ENCODE data around the gene DPH2. TPM values are rescaled to one million over a fixed set of nuclear protein-coding genes. Genes with fewer than 3 reads are reported as not detected.

The DPH2 gene
- total RNA-seq, 1 experiment from 2014 or later, result 120 TPM

GRCh38 chr1:43998000-43998378 is 28.2 kb downstream of the DPH2 start:
- DNase-seq (ENCODE audit: low spot score), result no peak

GRCh38 chr1:43999455-43999854 is 29.6 kb downstream of the DPH2 start:
- DNase-seq (ENCODE audit: low spot score), result no peak

GRCh38 chr1:44000122-44000665 is 30.4 kb downstream of the DPH2 start:
- DNase-seq (ENCODE audit: low spot score), result no peak

DNA sequence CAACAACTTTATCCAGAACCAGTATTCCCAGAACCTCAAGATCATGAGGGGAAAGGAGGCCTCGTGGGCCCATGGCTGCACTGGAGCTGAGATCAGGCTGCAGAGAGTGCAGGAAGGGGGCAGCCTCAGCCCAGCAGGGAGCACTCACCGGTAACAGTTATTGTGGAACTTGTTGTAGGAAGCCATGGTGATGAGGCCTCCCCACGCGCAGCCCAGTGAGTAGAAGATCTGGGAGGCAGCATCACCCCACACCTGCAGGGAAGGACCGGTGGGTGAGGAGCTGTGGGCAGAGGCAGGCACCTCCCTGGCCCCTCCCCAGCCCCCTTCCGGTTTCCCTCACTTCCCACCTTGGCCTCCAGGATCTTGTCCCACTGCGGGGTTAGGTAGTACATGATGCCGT is 32.4 kb downstream of the DPH2 start:
- no peak for DNase-seq (ENCODE audit: low spot score)

DNA sequence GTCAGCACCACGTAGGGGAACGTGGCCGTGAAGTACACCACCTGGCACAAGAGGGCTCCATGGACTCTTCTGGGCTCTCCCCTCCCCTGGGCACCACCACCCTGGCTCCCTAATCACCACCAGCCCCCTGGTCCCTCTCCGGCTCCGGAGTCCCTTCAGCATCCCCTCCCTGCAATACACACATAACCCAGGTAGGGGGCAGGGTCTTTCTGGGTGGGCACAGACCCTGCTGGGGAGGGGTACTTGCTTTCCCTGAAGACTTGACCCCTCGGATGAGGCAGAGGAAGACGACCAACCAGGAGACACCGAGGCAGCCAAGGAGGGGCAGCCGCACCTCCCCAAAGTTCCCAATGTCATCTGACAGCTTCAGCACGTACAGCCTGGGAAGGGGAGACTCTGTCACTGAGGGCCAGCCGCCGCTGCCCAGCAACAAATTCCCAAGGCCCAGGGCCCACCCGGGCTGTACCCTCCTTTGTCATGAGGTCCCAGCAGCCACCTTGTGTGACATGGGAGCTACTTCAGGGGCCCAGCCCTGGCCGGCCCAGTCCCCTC is 32.9 kb downstream of the DPH2 start:
- DNase-seq (ENCODE audit: low spot score), result no peak

- DNase-seq (ENCODE audit: low spot score), result no peak
These were observed 38.4 kb downstream of the DPH2 start for GRCh38 chr1:44008259-44008658.

DNA sequence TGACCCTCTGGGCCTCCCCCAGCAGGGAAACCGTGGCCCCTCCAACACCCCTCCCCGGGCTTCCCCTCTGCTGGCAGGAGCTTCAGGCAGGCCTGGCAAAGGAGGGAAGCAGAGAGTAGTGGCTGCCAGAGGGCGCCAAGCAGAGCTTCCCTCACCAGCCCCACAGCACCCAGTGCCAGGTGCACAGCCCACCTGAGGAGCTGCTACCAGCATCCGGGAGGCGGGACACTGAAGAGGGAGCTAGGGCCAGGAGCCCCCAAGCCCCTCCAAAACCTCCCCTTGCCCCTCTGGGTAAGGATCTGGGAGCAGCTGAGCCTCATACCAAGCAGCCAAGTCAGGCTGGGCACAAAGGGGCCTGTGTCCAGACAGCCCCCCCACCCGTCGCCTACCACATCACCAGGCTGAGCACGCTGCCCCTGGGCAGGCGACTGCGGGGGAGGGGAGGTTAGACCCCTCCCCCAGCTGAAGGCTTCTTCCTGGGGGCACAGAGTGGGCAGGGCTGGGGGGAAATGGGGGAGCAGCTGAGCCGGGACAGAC is 41.2 kb downstream of the DPH2 start:
- DNase-seq (ENCODE audit: low spot score), result no peak

GRCh38 chr1:44012404-44012803 is 42.6 kb downstream of the DPH2 start:
- DNase-seq (ENCODE audit: low spot score), result no peak

- no peak for DNase-seq (ENCODE audit: low spot score)
These were observed 43.3 kb downstream of the DPH2 start for GRCh38 chr1:44012941-44013609.

- no peak for DNase-seq (ENCODE audit: low spot score)
These were observed 44.1 kb downstream of the DPH2 start for GRCh38 chr1:44013949-44014348.

DNA sequence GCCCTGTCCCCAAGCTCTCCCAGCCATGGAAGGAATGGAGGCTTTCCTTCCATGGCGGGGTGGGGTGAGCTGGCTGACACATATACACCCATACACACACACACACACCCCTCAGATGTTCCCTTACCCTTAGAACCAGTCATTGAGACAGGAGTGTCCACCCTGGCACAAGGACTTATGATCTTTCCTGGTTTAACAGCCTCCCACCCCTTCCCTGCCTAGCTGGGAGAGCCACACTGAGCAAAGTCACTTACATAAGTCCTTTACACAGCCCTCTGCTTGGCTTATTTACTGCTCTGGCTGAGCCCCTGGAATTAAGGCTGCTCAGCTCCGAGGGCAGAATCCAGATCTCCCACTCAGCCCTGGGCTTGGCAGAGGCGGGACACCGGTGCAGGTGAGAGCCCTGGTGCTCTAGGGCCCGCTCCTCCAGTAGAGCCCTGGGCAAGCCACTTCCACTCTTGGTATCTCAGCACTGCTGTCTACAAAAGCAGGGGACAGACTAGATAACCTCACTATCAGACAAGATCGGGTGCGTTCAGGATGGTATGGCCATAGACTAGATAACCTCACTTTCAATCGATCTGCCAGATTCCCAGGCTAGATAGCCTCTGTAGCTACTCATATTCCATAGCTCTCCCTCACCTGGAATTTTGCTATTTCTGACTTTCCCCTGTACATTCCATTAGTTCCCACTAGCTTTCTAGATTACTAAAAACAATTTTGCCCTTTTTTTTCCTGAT is 44.7 kb downstream of the DPH2 start:
- DNase-seq (ENCODE audit: low spot score), result no peak

DNA sequence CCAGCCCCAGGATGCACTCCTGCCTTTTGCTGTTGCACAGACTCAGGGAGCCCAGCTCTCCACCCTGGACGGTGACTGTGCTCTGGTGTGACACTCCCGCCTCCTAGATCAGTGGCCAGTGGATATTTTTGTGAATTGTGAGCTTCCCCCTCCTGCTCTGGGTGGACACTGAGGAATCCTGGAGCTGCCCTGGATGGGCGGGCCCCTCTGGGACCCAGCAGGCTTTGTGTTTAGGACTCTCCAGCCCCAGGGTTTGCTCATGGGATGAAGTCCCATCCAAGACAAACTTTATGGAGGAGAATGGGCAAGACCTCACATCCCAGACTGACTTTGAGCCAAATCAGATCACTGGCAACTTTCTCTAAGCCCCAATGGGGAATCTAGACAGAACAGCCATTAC is 45.4 kb downstream of the DPH2 start:
- no peak for DNase-seq (ENCODE audit: low spot score)

DNA sequence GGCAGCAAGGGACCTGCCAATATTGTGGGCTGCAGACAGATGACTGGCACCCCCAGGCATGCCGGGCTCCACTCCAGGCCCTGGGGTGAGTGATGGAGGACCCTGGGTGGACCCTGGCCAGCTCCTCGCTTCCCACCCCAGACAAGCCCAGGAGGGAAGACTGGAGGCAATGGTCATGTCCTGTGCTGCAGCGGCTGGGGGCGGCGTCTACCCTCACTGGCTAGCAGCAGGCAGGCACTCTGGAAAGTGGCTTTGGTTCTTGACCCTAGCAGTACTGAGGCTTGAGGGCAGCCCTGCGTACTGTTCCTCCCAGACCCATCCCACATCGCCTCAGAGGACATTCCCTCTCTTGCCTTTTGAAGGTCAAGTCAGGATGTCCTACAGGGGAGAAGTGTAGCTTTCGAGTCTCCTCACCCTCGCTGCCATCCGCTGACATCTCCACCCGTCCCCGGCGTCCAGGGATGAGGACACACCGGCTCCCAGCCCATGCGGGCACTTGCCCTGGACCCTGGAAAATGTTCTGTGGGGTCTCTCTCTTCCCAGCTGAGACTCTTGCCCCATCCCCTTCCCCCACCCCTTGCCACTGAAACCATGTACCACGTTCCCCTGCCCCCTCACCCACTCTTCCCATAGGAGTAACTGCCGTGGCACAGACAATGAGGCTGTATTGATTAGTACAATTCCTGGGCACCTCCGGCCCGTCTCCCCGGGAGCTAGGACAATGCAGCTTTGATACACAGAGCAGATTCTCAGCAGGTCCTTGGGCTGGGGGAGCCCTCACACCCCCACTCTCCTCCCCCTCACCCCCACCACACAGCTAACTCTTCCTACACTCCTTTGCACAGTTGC is 46.5 kb downstream of the DPH2 start:
- DNase-seq (ENCODE audit: low spot score), result no peak

DNA sequence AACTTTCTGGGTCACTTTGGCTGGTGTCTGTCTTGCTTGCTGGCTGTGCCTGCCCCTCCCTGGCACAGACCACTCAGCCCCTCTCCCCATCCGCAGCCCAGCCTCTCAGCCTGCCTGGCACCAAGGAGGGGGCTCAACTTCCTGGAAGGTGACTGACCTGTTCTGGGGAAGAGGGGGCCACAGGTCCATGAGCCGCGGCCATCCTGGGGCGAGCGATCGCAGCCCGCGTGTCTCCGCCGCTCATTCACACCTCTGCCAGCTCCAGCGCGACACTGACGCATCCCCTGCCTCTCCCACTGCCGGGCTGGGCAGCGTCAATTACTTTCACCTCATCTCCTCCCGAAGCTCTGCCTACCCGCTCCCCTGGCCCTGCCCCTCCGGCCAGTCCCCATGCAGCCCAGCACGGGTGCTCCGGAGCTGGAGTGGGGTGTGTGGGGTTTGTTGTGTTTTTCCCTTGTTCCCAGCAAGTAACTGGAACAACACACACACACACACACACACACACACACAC is 47.1 kb downstream of the DPH2 start:
- no peak for DNase-seq (ENCODE audit: low spot score)

- no peak for DNase-seq (ENCODE audit: low spot score)
These were observed 49.7 kb downstream of the DPH2 start for GRCh38 chr1:44019466-44019948.

DNA sequence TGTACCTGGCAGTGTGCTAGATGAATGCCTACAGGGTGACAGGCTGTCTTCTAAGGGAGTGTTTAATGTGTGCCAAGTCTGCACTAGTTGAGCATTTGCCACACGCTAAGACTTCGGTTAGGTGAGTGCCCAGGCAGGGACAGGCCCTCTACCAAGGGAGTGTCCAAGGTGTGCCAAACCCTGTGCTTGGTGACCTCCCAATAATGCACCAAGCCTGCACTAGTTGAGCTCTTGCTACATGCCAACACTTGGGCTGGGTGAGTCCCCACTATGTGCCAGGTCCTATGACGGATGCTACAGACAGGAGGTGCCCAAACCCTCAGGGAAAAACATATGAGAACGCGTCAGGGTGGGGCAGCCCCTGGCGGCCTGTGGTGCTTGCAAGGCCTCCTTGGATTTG is 50.7 kb downstream of the DPH2 start:
- no peak for DNase-seq (ENCODE audit: low spot score)

DNA sequence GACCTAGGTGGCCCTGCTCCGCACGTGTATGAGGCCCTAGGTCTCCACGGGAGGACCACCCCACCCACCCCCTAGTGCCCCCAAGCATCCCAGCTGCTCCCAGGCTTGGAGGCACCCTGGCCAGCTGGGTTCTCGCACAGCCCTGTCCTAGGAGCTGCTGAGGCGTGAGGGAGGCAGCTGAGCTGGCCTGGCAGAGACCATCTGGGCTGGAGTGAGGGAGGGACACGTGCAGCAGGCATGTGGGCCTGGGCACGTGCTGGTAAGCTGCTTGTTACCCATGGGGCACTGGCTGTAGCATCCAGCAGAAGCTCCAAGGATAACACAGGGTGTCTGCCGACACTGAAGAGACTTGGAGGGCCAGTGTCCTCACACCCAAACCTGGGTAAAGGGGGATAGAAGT is 51.3 kb downstream of the DPH2 start:
- no peak for DNase-seq (ENCODE audit: low spot score)

DNA sequence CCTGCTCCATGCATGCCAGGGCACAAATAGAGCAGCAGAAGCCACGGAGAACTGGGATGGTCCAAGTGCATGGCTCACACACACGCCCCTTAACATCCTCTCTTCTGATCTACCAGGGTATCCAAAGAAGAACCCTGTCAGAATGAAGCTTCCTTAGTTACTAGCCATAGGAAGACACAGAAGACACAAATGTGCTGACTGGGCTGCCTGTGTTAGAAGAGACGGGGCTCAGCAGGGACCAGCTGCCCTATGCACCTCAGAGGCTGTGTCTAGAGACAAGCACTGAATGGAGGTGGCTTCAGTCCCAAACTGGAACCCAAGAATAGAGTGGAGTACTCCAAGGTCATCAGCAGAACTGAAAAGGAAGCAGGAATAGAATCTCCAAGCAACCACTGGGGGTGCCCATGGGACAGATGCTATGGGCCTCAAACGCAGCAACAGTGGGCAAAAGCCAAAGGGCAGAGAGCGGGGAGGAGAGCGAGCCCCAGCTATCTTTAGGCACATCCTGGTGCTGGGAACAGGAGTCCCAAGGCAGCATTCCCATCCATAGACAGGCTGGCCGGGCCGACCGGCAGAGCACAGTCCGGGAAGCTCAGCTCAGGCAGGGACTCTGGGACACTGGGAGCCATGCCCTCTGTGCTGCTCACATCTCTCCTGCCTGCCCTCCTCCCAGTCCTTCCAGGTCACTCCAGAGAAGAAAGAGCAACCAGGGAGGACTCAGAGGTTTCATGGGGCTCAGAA is 51.9 kb downstream of the DPH2 start:
- DNase-seq (ENCODE audit: low spot score), result no peak

Data from HT-29 (cell line).